OCI-LY7 (cell line): ENCODE results near the gene AGXT2.

ENCODE experiments used
- CTCF ChIP-seq: fragments of 200-600 bp; sonication (generic); conservative IDR thresholded peaks from 2 replicates; pipeline ENCODE4 v1.5.1; 2014; ENCODE audit warnings: mild to moderate bottlenecking, antibody characterized with exemption, low read length, moderate library complexity, mixed read lengths
- EZH2phosphoT487 ChIP-seq: fragments of 200-600 bp; sonication (generic); IDR thresholded peaks from 2 replicates; pipeline ENCODE4 v1.6.1; 2018; ENCODE audit warnings: low read depth, borderline replicate concordance, mild to moderate bottlenecking, mixed run types, antibody characterized with exemption, low read length, moderate library complexity, mixed read lengths

DNA sequence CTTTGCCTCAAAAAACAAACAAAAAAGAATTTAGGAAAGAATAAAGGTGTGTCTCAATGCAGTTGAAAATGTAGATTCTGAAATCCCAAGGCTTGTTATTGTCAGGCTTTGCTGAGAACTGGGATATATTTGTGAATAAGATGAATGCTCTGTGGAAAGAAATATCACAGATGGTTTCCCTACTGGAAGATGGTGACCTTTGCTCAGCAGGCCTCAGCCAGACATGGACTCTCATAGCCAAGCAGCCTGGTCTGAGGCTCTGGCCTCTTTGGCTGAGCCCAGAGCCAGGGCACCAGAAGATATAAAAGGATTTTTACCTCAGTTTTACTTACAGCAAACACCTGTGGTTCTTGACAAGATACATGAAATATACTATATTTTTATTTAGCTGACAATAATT is 37.1 kb downstream of the AGXT2 start:
- TF ChIP-seq CTCF (no peak), EZH2phosphoT487 (no peak)
